Astrocyte of the spinal cord (primary cell): Measurements from ENCODE around the gene STS.
A peak's percentile ranks its signal among the peaks of the same experiment; 100 is the strongest.

Source experiments
- DNase-seq: peaks from one replicate; pipeline ENCODE4 v3.0.0; 2011; ENCODE audit warnings: low read depth, low spot score
- H3K4me3 ChIP-seq: 2 replicates; pipeline ENCODE4 v1.5.1; 2011; ENCODE audit warnings: low read depth, mild to moderate bottlenecking, low read length, moderate library complexity
- CTCF ChIP-seq: IDR thresholded peaks from 2 replicates; pipeline ENCODE4 v1.5.1; 2012; ENCODE audit warnings: low read depth, mild to moderate bottlenecking, low read length, inconsistent platforms
- in situ Hi-C: cut with HindIII; loops from 2 replicates; pipeline ENCODE4 v1.10.0; 2017; ENCODE audit warnings: low sequenced_read_pairs

STS gene

DNA sequence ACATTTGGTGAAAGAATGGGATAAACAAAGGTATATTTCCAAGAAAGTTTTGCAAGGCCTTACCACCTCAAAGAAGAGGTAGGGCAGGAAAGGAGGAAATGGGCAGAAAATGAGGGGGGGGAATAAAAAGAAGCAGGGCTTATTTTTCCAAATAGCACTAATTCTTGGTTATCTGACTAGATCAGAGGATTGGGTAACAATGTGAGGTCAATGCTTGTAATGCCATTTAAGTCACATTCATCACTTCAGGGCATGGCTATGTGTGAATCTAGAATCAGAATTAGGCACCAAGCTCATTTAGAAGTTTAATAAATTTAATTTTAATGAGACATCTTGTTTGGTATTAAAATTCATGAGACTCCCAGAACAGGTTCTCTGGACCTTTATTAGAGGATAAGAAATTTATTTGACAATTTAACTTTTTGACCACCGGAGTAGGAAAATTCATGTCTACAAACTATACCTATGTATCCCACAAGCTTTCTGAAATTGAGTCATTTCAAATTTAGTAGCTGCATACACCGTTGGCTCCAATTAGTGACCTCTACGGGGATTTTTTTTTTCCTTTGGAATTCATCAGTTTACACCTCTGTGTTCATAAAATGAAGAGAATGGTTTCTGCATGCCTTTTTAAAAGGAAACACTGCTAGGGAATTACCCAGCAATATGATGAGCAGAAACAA is 1.4 kb upstream of the STS start:
- H3K4me3 ChIP-seq: no peak overlapping the region
- in situ Hi-C loops: no loop called here
- TF ChIP-seq CTCF: no peak
- DNase-seq: no peak

DNA sequence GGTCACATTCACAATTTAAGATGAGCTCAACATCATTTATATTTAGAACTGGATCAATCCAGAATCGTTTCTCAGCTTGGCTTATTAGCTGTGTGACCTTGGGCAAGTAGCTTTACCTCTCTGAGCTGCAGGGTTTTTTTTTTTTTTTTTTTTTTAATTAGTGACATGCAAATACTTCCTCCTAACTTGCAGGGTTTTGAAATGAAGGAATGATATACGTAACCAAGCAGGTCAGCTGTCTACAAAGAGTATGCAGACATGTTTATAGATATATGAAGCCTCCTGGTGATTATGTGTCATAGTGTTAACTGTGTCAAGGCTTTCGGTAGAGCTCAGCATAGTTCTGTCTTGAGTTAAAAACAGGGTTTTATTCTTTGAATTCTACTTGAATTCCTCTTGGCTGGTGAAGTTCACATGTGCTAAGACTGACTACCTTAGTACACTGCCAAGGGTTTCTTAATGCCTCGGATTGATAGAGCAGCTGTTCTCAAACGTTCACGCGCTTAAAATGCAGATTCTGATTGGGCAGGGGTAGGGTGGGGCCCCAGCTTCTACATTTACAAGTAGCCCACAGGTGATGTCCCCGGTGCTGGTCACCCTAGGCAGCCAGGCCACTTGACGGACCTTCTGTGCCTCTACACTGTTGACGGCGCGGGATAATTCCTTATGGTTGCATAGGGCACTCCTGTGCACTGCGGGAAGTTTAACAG is 654 bp upstream of the STS start:
- peak overlapping the region; percentile 75 for H3K4me3 ChIP-seq
- peak; percentile 16 for DNase-seq
- in situ Hi-C loops: no loop called here
- TF ChIP-seq CTCF: no peak

- in situ Hi-C loops: no loop called here
- TF ChIP-seq CTCF: peak; percentile 11
- DNase-seq: peak; percentile 84
- H3K4me3 ChIP-seq: peak within 1 kb of the TSS; percentile 75
Measured at GRCh38 chrX:7147978-7148854, 704 bp downstream of the STS start, which contains the start of gene PUDP. PUDP (minus strand) TSS chrX:7148153; CDS start chrX:7148113, 40 bp downstream.

DNA sequence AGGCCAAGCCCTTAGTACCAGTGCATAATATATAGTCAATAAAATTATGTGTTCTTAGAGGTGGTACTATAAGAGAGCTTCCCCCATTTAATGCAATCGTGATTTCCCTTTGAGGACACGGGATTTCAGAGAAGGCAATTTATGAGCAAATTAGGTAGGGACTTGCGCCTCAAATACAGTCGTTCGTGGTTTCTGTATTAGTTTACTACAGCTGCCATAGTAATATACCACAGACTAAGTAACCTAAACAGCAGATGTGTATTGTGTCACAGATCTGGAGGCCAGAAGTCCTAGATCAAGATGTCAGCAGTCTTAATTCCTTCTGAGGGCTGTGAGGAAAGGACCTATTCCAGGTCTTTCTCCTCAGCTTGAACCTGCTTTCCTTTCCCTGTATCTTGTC is 1.9 kb downstream of the STS start:
- in situ Hi-C loops: no loop called here
- H3K4me3 ChIP-seq: no peak overlapping the region
- no peak for DNase-seq
- no peak for TF ChIP-seq CTCF

DNA sequence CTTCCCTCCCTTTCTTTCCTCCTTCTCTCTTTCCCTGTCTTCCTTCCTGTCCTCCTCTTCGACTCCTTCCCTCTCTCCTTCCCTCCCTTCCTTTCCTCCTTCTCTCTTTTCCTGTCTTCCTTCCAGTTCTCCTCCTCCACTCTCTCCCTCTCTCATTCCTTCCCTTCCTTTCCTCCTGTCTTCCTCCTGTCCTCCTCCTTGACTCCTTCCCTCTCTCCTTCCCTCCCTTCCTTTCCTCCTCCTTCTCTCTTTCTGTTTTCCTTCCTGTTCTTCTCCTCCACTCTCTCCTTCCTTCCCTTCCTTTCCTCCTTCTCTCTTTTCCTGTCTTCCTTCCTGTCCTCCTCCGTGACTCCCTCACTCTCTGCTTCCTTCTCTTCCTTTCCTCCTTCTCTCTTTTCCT is 5.7 kb downstream of the STS start:
- no peak overlapping the region for H3K4me3 ChIP-seq
- no peak for TF ChIP-seq CTCF
- in situ Hi-C loops: no loop called here
- no peak for DNase-seq

- no peak for TF ChIP-seq CTCF
- H3K4me3 ChIP-seq: no peak overlapping the region
- peak; percentile 33 for DNase-seq
- in situ Hi-C loops: no loop called here
Measured at GRCh38 chrX:7154041-7154597, 6.6 kb downstream of the STS start.
